ENCODE data around the gene ABCF3.

The ABCF3 gene

GRCh38 chr3:184186902-184187207, 856 bp downstream of the ABCF3 start:
- FAIRE-seq = no peak

GRCh38 chr3:184188080-184188479, 2.1 kb downstream of the ABCF3 start:
- FAIRE-seq = no peak

- no peak for FAIRE-seq
These were observed 3.4 kb downstream of the ABCF3 start for GRCh38 chr3:184189421-184189820.

GRCh38 chr3:184192889-184193288, 6.9 kb downstream of the ABCF3 start:
- FAIRE-seq = no peak

GRCh38 chr3:184193991-184194539, 8.1 kb downstream of the ABCF3 start:
- no peak for FAIRE-seq

GRCh38 chr3:184196536-184196935, 10.5 kb downstream of the ABCF3 start:
- FAIRE-seq = no peak

GRCh38 chr3:184198509-184198908, 12.5 kb downstream of the ABCF3 start:
- no peak for FAIRE-seq

- FAIRE-seq = no peak
These were observed 14.8 kb downstream of the ABCF3 start for GRCh38 chr3:184200825-184201224.

GRCh38 chr3:184203526-184203925, 17.5 kb downstream of the ABCF3 start:
- no peak for FAIRE-seq

- FAIRE-seq = no peak
These were observed 23.3 kb downstream of the ABCF3 start for GRCh38 chr3:184209146-184209923.

GRCh38 chr3:184211297-184211696, 25.3 kb downstream of the ABCF3 start:
- FAIRE-seq = no peak

GRCh38 chr3:184211718-184212117, 25.7 kb downstream of the ABCF3 start:
- no peak for FAIRE-seq

- FAIRE-seq = no peak
These were observed 32.8 kb downstream of the ABCF3 start for GRCh38 chr3:184218814-184219213.

GRCh38 chr3:184222521-184222920, 36.5 kb downstream of the ABCF3 start:
- no peak for FAIRE-seq

- no peak for FAIRE-seq
These were observed 37.9 kb downstream of the ABCF3 start for GRCh38 chr3:184223946-184224345.

- FAIRE-seq = no peak
These were observed 41.5 kb downstream of the ABCF3 start for GRCh38 chr3:184227481-184227935.

- no peak for FAIRE-seq
These were observed 42.6 kb downstream of the ABCF3 start for GRCh38 chr3:184228376-184229137.

GRCh38 chr3:184229394-184230080, 43.5 kb downstream of the ABCF3 start, which contains the start of gene VWA5B2:
TSS of gene VWA5B2 (plus strand) at chr3:184229585. CDS start at chr3:184230529, 944 bp downstream.
- no peak for FAIRE-seq

- no peak for FAIRE-seq
These were observed 44.1 kb downstream of the ABCF3 start for GRCh38 chr3:184230081-184230602.

GRCh38 chr3:184230603-184231528, 44.9 kb downstream of the ABCF3 start:
- FAIRE-seq = no peak

GRCh38 chr3:184231671-184232070, 45.7 kb downstream of the ABCF3 start:
- no peak for FAIRE-seq
